GM19023 (cell line): ENCODE data around the gene FANCI.

ENCODE experiments used
- ATAC-seq: cut with Tn5 transposase; IDR thresholded peaks from one replicate; pipeline ENCODE4 v1.9.1; 2021; ENCODE audit warnings: mild to moderate bottlenecking, moderate library complexity; ENCODE audit not compliant: unreplicated experiment

Gene FANCI

GRCh38 chr15:89359471-89360293, 115.9 kb downstream of the FANCI start:
- no peak for ATAC-seq

- ATAC-seq, result no peak
Measured at GRCh38 chr15:89360294-89360971, 116.7 kb downstream of the FANCI start.

DNA sequence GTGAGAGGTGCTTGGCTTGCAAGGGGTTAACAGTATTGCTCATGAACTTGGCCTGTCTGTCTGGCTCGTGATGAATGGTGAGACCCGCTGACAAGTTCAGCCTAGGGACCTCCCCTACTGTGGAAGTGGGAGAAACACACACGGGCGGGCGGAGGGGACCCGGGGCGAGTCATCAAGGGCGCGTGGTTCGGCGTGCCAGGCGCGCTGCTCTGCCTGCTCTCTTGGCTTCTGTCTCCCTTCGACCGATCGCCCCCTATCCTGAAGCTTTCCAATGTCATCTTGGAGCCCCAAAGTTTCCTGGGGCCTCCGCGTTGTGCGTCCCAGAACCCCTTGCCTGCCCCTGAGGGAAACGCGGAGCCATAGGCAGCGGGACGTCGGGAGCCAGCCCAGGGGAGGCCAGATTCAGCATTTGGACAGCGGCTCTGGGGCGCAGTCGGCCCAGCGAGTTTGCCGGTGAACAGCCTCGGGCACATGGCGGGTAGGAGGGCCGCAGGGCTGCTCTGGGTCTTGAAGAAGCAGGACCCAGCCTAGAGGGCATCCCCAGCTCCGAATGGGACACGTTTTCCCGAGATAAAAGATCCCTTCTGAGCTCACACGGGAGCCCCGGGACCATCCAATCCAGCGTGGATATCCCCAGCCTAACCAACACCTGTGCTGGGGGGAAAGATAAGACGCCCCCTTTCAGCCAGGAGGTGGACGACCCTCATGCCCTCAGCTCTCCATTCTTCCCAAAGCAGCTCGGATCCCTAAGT, 117.8 kb downstream of the FANCI start:
- ATAC-seq, result no peak

- no peak for ATAC-seq
Measured at GRCh38 chr15:89362203-89363101, 118.7 kb downstream of the FANCI start.

DNA sequence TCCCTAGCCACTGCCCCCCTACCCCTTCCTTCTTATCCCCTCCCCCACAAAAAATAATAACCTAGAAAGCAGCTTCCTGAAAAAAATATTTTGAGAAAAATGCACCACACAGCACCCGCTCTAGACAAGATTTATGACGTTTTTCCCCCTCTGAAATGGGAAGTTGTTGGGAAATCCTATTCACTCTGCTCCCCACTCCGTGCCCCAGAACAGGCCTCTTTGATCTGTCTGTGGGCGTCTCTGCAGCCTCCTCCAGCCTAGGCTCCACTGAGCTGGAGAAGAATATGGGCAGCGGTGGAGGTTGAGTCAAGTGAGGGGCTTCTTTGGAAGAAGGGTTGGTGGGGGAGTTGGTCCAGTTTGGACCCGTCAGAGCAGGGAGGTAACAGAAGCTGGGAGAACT, 119.4 kb downstream of the FANCI start:
- no peak for ATAC-seq

DNA sequence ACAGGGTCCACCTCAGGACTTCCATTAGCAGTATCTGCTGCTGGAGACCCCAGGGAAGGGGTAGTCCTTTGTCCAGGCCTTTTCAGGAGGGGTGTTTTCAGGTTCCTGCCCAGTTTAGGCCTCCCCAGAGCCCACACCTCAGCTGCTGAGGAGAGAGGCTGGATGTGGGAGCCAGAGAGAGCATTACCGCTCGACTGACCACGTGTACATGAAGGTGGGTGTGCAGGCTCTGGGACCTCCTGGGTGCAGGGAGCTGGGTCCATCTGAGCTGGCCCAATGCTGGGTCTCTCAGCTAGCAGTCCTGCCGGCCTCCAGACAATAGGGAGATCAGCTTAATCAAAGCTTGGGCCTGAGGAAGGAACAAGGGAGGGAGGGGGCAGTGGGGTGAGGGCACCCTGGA, 120.0 kb downstream of the FANCI start:
- no peak for ATAC-seq

DNA sequence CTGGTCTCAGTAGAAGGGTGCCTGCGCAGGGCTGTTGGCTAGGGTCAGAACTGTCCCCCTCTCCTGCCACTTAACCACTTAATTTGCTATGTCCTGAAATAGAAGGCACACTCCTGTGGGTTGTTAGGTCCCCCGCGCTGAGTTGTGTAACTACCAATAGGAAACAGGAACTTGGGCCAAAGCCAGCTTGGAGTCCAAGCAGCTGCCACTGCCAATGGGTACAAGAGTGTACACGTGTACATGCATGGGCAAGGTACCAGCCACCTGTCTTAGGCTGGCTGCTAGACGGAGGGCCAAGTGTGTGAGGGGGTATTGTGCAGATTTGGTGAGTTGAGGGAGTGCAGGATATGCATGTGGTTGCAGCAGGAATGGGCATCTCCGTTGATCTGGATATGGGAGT, 120.6 kb downstream of the FANCI start:
- ATAC-seq, result no peak

- ATAC-seq, result no peak
Measured at GRCh38 chr15:89364741-89365450, 121.1 kb downstream of the FANCI start.

- ATAC-seq, result no peak
Measured at GRCh38 chr15:89365462-89366065, 121.8 kb downstream of the FANCI start.
